ENCODE measurements around the gene NKG7. TPM values are rescaled to one million over a fixed set of nuclear protein-coding genes. Genes with fewer than 3 reads are reported as not detected.

Gene NKG7
- total RNA-seq, 1 donor from 2014 or later, result 2.1 TPM

DNA sequence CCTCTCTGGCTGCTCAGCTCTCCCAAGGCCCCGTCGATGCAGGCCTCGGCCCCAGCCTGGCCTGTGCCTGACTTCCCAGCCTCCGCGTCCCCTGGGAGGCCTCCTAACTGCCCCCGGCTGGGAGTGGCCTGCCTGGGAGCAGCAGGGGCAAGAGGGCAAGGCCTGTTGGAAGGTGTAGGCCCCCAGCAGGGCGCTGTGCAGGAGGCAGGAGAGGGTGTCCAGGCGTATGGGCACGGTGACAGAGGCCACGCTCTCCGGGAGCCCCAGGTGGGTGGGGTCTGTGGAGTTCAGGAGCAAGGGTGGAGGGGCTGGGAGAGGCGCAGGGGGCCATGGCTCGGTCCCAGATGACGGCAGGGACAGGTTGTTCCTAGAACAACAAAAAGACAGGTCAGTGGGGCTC lies 16.7 kb upstream of the NKG7 start:
- no peak overlapping the region for H3K27ac Mint-ChIP-seq
- no peak overlapping the region for H3K4me3 Mint-ChIP-seq
- CTCF ChIA-PET, result interaction anchor here (0.6 kb wide), 1 partner anchor 47 kb away, joined by 3 read pairs; no protein-coding TSS in a partner anchor

DNA sequence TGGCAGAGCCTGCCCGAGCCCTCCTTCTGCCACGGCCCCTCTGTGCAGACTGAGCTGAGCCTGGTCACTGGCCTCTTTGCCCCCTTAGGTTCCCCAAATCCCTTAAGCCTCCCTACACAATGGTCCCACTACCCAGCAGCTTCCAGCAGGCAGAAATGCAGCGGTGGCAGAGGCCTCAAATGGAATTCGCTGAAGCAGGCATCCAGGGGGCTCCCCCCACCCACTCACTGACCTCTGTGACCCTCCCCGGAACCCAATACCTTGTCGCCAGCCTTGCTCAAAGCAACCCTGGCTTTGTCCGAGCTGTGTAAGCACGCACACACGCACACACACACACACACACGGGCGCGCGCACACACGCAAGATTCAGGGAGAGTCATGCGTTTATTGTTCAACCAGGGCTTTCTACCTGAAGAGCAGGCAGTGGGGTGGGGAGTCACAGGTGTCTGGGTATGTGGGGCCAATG lies 15.5 kb upstream of the NKG7 start, which contains the start of gene LIM2:
Gene LIM2 (minus strand): TSS at position 51 of the 466 bp plus-strand sequence. CDS start 531 bp downstream, outside the sequence.
- Mint-ChIP-seq H3K9me3 (no peaks in the 10 kb centered on the region), H3K27ac (peak within 1 kb of the TSS; percentile 1), H3K36me3 (ENCODE audit: low read depth) (no peaks in the 10 kb centered on the region), H3K27me3 (no peaks in the 10 kb centered on the region), H3K4me3 (no peak within 1 kb of the TSS), H3K4me1 (peaks cover 9% of the 10 kb centered on the region)
- ATAC-seq (ENCODE audit: low read depth) (no peak), DNase-seq (no peak)
- intact Hi-C loops (cut with micrococcal nuclease), result no loop called here
- ChIA-PET POLR2A (no interaction called here), CTCF (no interaction called here)
- TF ChIP-seq CTCF (IDR thresholded peaks at IDR 0.05), result no peak

More for the DNA sequence above, 16.7 kb upstream of the NKG7 start:
- H3K4me1 Mint-ChIP-seq, result peaks cover 14% of the 10 kb centered on the region
- no peak for TF ChIP-seq CTCF (IDR thresholded peaks at IDR 0.05)
- H3K27me3 Mint-ChIP-seq, result no peaks in the 10 kb centered on the region
- H3K36me3 Mint-ChIP-seq (ENCODE audit: low read depth), result no peaks in the 10 kb centered on the region
- intact Hi-C loops (cut with micrococcal nuclease), result no loop called here
- POLR2A ChIA-PET, result no interaction called here
- ATAC-seq (ENCODE audit: low read depth), result no peak
- no peak for DNase-seq
- H3K9me3 Mint-ChIP-seq, result no peaks in the 10 kb centered on the region

DNA sequence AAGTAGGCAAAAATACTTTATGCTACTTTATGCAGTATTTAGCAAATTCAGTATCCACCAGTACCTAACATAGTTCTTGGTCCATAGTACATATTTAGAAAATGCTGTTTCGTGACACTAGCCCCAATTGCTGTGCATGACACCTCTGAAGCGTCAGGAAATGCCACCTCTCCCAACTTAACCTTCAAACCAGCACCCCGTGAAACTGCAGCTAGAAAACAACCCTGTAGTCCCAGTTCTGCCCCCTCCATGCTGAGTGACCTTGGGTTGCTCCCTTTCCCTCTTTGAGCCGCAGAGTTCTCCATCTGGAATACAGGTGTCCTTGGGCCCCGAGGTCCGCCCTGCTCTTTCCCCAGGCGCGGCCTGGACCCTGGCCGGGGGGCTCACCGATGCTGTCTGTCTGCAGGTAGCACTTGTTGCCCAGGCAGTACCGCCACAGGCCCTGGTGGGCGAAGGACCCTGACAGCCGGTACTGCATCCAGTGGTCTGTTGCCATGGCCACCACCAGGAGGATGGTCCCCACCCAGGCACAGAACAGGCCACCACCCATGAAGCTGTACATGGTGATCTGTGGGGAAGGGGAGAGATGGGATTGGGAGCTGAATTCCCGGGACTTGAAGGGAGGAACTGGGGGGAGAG lies 14.5 kb upstream of the NKG7 start:
- CTCF ChIA-PET, result no interaction called here

GRCh38 chr19:51382004-51382403 lies 9.6 kb upstream of the NKG7 start:
- no peaks in the 10 kb centered on the region for H3K4me1 Mint-ChIP-seq
- ATAC-seq (ENCODE audit: low read depth), result no peak
- peaks cover 3% of the 10 kb centered on the region for H3K27me3 Mint-ChIP-seq
- H3K36me3 Mint-ChIP-seq (ENCODE audit: low read depth), result no peaks in the 10 kb centered on the region
- H3K9me3 Mint-ChIP-seq, result no peaks in the 10 kb centered on the region
- no peak for TF ChIP-seq CTCF (IDR thresholded peaks at IDR 0.05)
- no peak overlapping the region for H3K27ac Mint-ChIP-seq
- intact Hi-C loops (cut with micrococcal nuclease), result no loop called here
- DNase-seq, result no peak
- no peak overlapping the region for H3K4me3 Mint-ChIP-seq
- ChIA-PET CTCF (no interaction called here), POLR2A (no interaction called here)

More for the DNA sequence above, 14.5 kb upstream of the NKG7 start:
- POLR2A ChIA-PET, result no interaction called here
- H3K36me3 Mint-ChIP-seq (ENCODE audit: low read depth), result no peaks in the 10 kb centered on the region
- H3K4me1 Mint-ChIP-seq, result peaks cover 7% of the 10 kb centered on the region
- DNase-seq, result no peak
- intact Hi-C loops (cut with micrococcal nuclease), result no loop called here
- no peak overlapping the region for H3K4me3 Mint-ChIP-seq
- H3K27ac Mint-ChIP-seq, result no peak overlapping the region
- TF ChIP-seq CTCF (IDR thresholded peaks at IDR 0.05), result no peak
- no peak for ATAC-seq (ENCODE audit: low read depth)
- H3K27me3 Mint-ChIP-seq, result peaks cover 3% of the 10 kb centered on the region
- no peaks in the 10 kb centered on the region for H3K9me3 Mint-ChIP-seq

GRCh38 chr19:51380379-51380778 lies 7.9 kb upstream of the NKG7 start:
- Mint-ChIP-seq H3K4me3 (no peak overlapping the region), H3K27ac (no peak overlapping the region), H3K27me3 (peaks cover 3% of the 10 kb centered on the region), H3K9me3 (no peaks in the 10 kb centered on the region), H3K36me3 (ENCODE audit: low read depth) (no peaks in the 10 kb centered on the region), H3K4me1 (no peaks in the 10 kb centered on the region)
- no peak for ATAC-seq (ENCODE audit: low read depth)
- no peak for TF ChIP-seq CTCF (IDR thresholded peaks at IDR 0.05)
- POLR2A ChIA-PET, result no interaction called here
- CTCF ChIA-PET, result no interaction called here
- intact Hi-C loops (cut with micrococcal nuclease), result no loop called here
- no peak for DNase-seq
